PC-3 (cell line): Measurements from ENCODE around the gene PTPRN2. TPM values are rescaled to one million over a fixed set of nuclear protein-coding genes. Genes with fewer than 3 reads are reported as not detected.

ENCODE experiments used
- ATAC-seq: fragments of 200-7000 bp; cut with Tn5 transposase; 2 replicates; pipeline ENCODE4 v1.9.1; 2020; ENCODE audit warnings: mild to moderate bottlenecking, moderate library complexity
- BruUV-seq: library from RNA; stranded (reverse); fragments of 400-500 nt; replicated peaks from 2 replicates; lab custom pipeline; 2021; lab: Mats Ljungman, UMichigan
- CTCF ChIA-PET: fragments of 300-600 bp; sonication (Branson Sonifier 250); formaldehyde crosslinking; loops from one replicate; lab custom pipeline; 2022; ENCODE audit warnings: antibody characterized with exemption; lab: Charles Lee
- POLR2A ChIA-PET: fragments of 300-600 bp; sonication (Branson Sonifier 250); formaldehyde crosslinking; loops from one replicate; lab custom pipeline; 2022; ENCODE audit warnings: antibody characterized with exemption; ENCODE audit not compliant: unreplicated experiment; lab: Charles Lee
- DNase-seq: peaks from one replicate; pipeline ENCODE4 v3.0.0-alpha.2; 2015
- H2AFZ ChIP-seq: fragments of 300-600 bp; sonication (generic); 2 replicates; pipeline ENCODE4 v1.6.0; 2016; ENCODE audit warnings: antibody characterized with exemption, low read length
- H3F3A ChIP-seq: fragments of 300-600 bp; sonication (generic); one replicate; pipeline ENCODE4 v1.6.0; 2017; ENCODE audit warnings: antibody characterized with exemption, low read length, control low read depth, mild to moderate bottlenecking; ENCODE audit not compliant: unreplicated experiment
- H3K27ac ChIP-seq: fragments of 300-600 bp; sonication (generic); 2 replicates; pipeline ENCODE4 v1.5.1; 2016; ENCODE audit warnings: mild to moderate bottlenecking, low read length
- H3K27me3 ChIP-seq: fragments of 300-600 bp; sonication (generic); 2 replicates; pipeline ENCODE4 v1.6.1; 2016; ENCODE audit warnings: low read length, mixed read lengths
- H3K36me3 ChIP-seq: fragments of 300-600 bp; sonication (generic); 2 replicates; pipeline ENCODE4 v1.6.1; 2016; ENCODE audit warnings: low read depth, mixed run types, low read length, mixed read lengths
- H3K4me1 ChIP-seq: fragments of 300-600 bp; sonication (generic); 2 replicates; pipeline ENCODE4 v1.5.1; 2016; ENCODE audit warnings: low read length; ENCODE audit not compliant: insufficient read depth
- H3K4me2 ChIP-seq: fragments of 300-600 bp; sonication (generic); 2 replicates; pipeline ENCODE4 v1.6.0; 2016; ENCODE audit warnings: low read length
- H3K4me3 ChIP-seq: fragments of 300-600 bp; sonication (generic); 2 replicates; pipeline ENCODE4 v1.5.1; 2016; ENCODE audit warnings: mild to moderate bottlenecking, low read length, mixed read lengths
- H3K79me2 ChIP-seq: fragments of 300-600 bp; sonication (generic); 2 replicates; pipeline ENCODE4 v1.6.1; 2017; ENCODE audit warnings: low read length, mixed read lengths
- H3K9ac ChIP-seq: fragments of 300-600 bp; sonication (generic); 2 replicates; pipeline ENCODE4 v1.6.0; 2016; ENCODE audit warnings: mild to moderate bottlenecking, low read length
- H3K9me2 ChIP-seq: fragments of 300-600 bp; sonication (generic); replicated peaks from 2 replicates; pipeline ENCODE4 v1.6.1; 2016; ENCODE audit warnings: mixed run types, low read length, mixed read lengths
- H3K9me3 ChIP-seq: fragments of 300-600 bp; sonication (generic); 2 replicates; pipeline ENCODE4 v1.6.1; 2016; ENCODE audit warnings: low read length, mixed read lengths
- H4K20me1 ChIP-seq: fragments of 300-600 bp; sonication (generic); 2 replicates; pipeline ENCODE4 v1.6.1; 2016; ENCODE audit warnings: low read length, mixed read lengths
- CTCF ChIP-seq: fragments of 300-600 bp; sonication (generic); conservative IDR thresholded peaks from 2 replicates; pipeline ENCODE4 v1.5.1; 2017; ENCODE audit warnings: antibody characterized with exemption, low read depth, mild to moderate bottlenecking, low read length
- EZH2 ChIP-seq: fragments of 300-600 bp; sonication (generic); IDR thresholded peaks from one replicate; pipeline ENCODE4 v1.6.1; 2017; ENCODE audit warnings: antibody characterized with exemption, mild to moderate bottlenecking, low read length; ENCODE audit not compliant: unreplicated experiment
- EZH2phosphoT487 ChIP-seq: fragments of 300-600 bp; sonication (generic); IDR thresholded peaks from 2 replicates; pipeline ENCODE4 v1.6.1; 2018; ENCODE audit warnings: mild to moderate bottlenecking, antibody characterized with exemption, low read length, borderline replicate concordance
- intact Hi-C: fragments of 100-400 bp; cut with micrococcal nuclease; formaldehyde crosslinking; loops from 2 replicates; pipeline ENCODE4 v1.9.0; 2023
- total RNA-seq: library from RNA; depleted of rRNA; stranded (reverse); fragments of >200 nt; gene quantifications from 2 replicates; pipeline ENCODE4 v1.2.3, GENCODE V29; 2014

Gene PTPRN2
- total RNA-seq, 1 experiment from 2014 or later: 3.2 TPM

DNA sequence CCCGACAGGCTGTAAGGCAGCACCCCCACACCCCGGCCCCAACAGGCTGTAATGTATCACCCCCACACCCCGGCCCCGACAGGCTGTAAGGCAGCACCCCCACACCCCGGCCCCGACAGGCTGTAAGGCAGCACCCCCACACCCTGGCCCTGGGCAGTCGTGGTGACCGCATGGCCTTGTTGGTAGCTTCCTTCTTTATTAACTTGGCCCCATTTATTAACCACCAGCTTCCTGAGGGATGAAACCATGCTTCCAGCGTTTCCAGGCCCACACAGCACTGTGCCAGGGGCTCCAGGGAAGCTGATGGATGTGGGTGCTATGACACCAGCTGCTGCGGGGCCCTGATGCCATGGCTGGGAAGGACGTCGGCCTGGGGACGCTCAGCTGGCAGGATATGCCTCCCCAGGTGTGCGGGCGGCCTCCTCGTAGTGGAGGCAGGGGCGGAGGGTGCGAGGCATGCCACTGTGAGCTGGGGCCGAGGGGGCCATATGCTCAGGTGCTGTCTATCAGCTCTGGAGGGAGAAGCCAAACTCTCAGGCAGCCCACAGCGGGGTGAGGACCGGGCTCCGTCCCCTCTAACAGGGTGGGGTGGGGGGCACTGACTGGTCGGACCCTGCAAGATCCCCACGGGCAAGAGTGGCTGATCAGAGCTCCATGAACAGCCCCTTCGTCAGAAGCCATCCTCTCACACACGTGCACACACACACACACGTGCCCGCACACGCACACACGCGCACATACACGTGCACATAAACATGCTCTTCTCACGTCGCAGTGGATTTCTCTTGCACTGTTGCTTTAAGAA, 311.0 kb downstream of the PTPRN2 start:
- Histone ChIP-seq H3K36me3 (no peaks in the 10 kb centered on the region), H3K9ac (no peak overlapping the region), H3F3A (no peaks in the 10 kb centered on the region), H3K79me2 (no peaks in the 10 kb centered on the region), H3K9me2 (no peaks in the 10 kb centered on the region), H3K27me3 (no peaks in the 10 kb centered on the region), H3K9me3 (no peaks in the 10 kb centered on the region), H3K4me3 (no peak overlapping the region), H4K20me1 (no peaks in the 10 kb centered on the region), H3K27ac (no peak overlapping the region), H3K4me2 (no peak overlapping the region), H2AFZ (no peak overlapping the region), H3K4me1 (no peaks in the 10 kb centered on the region)
- ChIA-PET CTCF (no interaction called here), POLR2A (no interaction called here)
- DNase-seq: no peak
- intact Hi-C loops: no loop called here
- no peak for TF ChIP-seq EZH2phosphoT487
- TF ChIP-seq EZH2: no peak
- ATAC-seq: no peak
- no TSS peak for BruUV-seq

DNA sequence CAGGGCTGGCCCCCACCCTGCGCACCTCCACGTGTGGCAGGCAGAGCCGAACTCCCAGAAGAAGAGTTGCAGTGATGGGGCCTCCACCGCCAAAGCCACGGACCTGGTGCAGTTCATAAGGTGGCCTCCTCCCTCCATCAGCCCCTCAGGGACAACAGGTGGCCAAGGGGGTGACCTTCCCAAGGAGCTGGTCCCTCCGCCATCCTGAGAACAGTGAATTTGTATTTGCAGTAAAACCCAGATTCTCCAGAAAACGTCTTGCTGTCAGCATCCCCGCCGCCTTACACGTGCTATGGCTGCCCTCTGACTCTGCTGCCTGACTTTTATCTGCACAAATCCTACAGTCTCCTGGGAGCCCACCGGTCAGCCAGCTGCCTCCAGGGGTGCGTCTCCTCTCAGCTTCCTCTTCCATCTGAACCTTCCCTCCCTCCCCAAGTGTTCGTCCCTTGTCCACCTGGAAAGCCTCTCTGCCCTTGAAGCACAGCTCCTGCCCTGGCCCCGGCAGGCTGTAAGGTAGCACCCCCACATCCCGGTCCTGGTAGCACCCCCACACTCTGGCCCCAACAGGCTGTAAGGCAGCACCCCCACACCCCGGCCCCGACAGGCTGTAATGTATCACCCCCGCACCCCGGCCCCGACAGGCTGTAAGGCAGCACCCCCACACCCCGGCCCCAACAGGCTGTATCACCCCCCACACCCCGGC, 311.8 kb downstream of the PTPRN2 start:
- H3K36me3 ChIP-seq: no peaks in the 10 kb centered on the region
- intact Hi-C loops: no loop called here
- CTCF ChIA-PET: no interaction called here

DNA sequence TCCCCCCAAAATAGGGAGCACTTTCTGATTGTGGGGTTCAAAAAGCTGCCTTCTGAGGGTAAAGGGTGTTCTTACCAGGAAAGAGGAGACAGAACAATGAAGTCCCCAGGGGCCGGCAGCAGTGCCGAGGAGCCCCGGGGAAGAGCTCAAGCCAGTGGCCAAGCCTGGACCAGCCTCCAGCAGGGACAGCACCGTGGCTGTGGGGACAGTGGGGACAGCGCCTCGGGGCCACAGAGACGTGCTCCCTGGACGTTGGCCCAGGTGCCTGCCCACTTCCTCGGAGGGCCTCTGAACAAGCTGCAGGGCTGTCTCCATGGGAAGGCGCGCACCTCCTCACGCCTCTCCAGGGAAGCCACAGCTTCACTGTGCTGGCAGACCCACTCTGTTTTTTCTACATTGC, 312.6 kb downstream of the PTPRN2 start:
- DNase-seq (no peak), ATAC-seq (no peak)
- no TSS peak for BruUV-seq
- intact Hi-C loops: no loop called here
- Histone ChIP-seq H3K79me2 (no peaks in the 10 kb centered on the region), H3K4me1 (no peaks in the 10 kb centered on the region), H2AFZ (no peak overlapping the region), H3K36me3 (no peaks in the 10 kb centered on the region), H3K27me3 (no peaks in the 10 kb centered on the region), H3K9me2 (no peaks in the 10 kb centered on the region), H3F3A (no peaks in the 10 kb centered on the region), H3K4me2 (no peak overlapping the region), H3K4me3 (no peak overlapping the region), H3K9ac (no peak overlapping the region), H3K9me3 (no peaks in the 10 kb centered on the region), H3K27ac (no peak overlapping the region), H4K20me1 (no peaks in the 10 kb centered on the region)
- ChIA-PET CTCF (no interaction called here), POLR2A (no interaction called here)
- TF ChIP-seq EZH2phosphoT487 (no peak), CTCF (no peak), EZH2 (no peak)

More for the DNA sequence above, 311.8 kb downstream of the PTPRN2 start:
- H2AFZ ChIP-seq: no peak overlapping the region
- no peaks in the 10 kb centered on the region for H3F3A ChIP-seq
- BruUV-seq: no TSS peak
- H3K27me3 ChIP-seq: no peaks in the 10 kb centered on the region
- no peak overlapping the region for H3K4me3 ChIP-seq
- POLR2A ChIA-PET: no interaction called here
- no peaks in the 10 kb centered on the region for H3K9me3 ChIP-seq
- ATAC-seq (no peak), DNase-seq (no peak)
- no peaks in the 10 kb centered on the region for H4K20me1 ChIP-seq
- TF ChIP-seq CTCF (no peak), EZH2phosphoT487 (no peak), EZH2 (no peak)
- no peak overlapping the region for H3K4me2 ChIP-seq
- H3K4me1 ChIP-seq: no peaks in the 10 kb centered on the region
- H3K9me2 ChIP-seq: no peaks in the 10 kb centered on the region
- no peak overlapping the region for H3K9ac ChIP-seq
- no peaks in the 10 kb centered on the region for H3K79me2 ChIP-seq
- H3K27ac ChIP-seq: no peak overlapping the region
